Activated CD8-positive, alpha-beta T cell treated with anti-CD3 and anti-CD28 coated beads, Interleukin-2, amount 10 ng/mL, durations not matched to agents 7 days and 5 days (primary cell): ENCODE measurements around the gene GIMAP6. TPM values are rescaled to one million over a fixed set of nuclear protein-coding genes. Genes with fewer than 3 reads are reported as not detected.
"Not testable (repeated sequence)": the region's sequence is repeated elsewhere in the genome, so short reads cannot be mapped to it uniquely, and the experiment has no call there.

Experiments used
- ATAC-seq: fragments of 150-1000 bp; cut with Tn5 transposase; one replicate; pipeline ENCODE4 v1.10.0; 2021; ENCODE audit warnings: moderate library complexity
- CTCF ChIA-PET: fragments of 350-600 bp; sonication (Branson Sonifier 250); formaldehyde crosslinking; loops from one replicate; lab custom pipeline; 2021; ENCODE audit warnings: antibody characterized with exemption; lab: Charles Lee
- POLR2A ChIA-PET: fragments of 350-600 bp; sonication (Branson Sonifier 250); formaldehyde crosslinking; loops from one replicate; lab custom pipeline; 2021; ENCODE audit warnings: antibody characterized with exemption; lab: Charles Lee
- DNase-seq: peaks from one replicate; pipeline ENCODE4 v3.0.0-alpha.2; 2020
- H3K27ac Mint-ChIP-seq: one replicate; pipeline ENCODE4 v1.8.0; 2021; ENCODE audit warnings: mild to moderate bottlenecking, mixed read lengths
- H3K27me3 Mint-ChIP-seq: one replicate; pipeline ENCODE4 v1.8.0; 2021; ENCODE audit warnings: low read depth, mixed read lengths
- H3K36me3 Mint-ChIP-seq: one replicate; pipeline ENCODE4 v1.8.0; 2021; ENCODE audit warnings: low read depth, mixed read lengths
- H3K4me1 Mint-ChIP-seq: one replicate; pipeline ENCODE4 v1.8.0; 2021; ENCODE audit warnings: low read depth, mixed read lengths
- H3K4me3 Mint-ChIP-seq: one replicate; pipeline ENCODE4 v1.8.0; 2021; ENCODE audit warnings: mild to moderate bottlenecking, mixed read lengths
- H3K9me3 Mint-ChIP-seq: one replicate; pipeline ENCODE4 v1.8.0; 2022; ENCODE audit warnings: mixed read lengths; ENCODE audit not compliant: insufficient read depth
- total RNA-seq, 2 experiments: library from RNA; stranded (reverse); gene quantifications; one replicate each; pipeline ENCODE4 v1.2.3, GENCODE V29; 2021

Gene GIMAP6
- total RNA-seq = 10 to 100 TPM; 88.9 to 93.3 TPM

- POLR2A ChIA-PET = interaction anchor here (0.6 to 3.4 kb wide), 28 partner anchors 10 to 183 kb away, joined by 3 to 20 read pairs (median 5); partner anchors contain the start of genes GIMAP1, GIMAP2, GIMAP4 and GIMAP5
- no peaks in the 10 kb centered on the region for H3K27me3 Mint-ChIP-seq
- peaks cover 80% of the 10 kb centered on the region for H3K36me3 Mint-ChIP-seq
- H3K27ac Mint-ChIP-seq = peak within 1 kb of the TSS; percentile 90
- CTCF ChIA-PET = interaction anchor here (0.6 to 2.0 kb wide), 16 partner anchors 10 to 183 kb away, joined by 3 to 14 read pairs (median 4); partner anchors contain the start of genes GIMAP2 and GIMAP8
- peaks cover 60% of the 10 kb centered on the region for H3K4me1 Mint-ChIP-seq
- ATAC-seq (peak; percentile 68), DNase-seq (peak; percentile 59)
- H3K4me3 Mint-ChIP-seq = peak within 1 kb of the TSS; percentile 89
- H3K9me3 Mint-ChIP-seq = peaks cover 18% of the 10 kb centered on the region
These were observed at the start of gene GIMAP6 for GRCh38 chr7:150631866-150632864. Gene GIMAP6, minus strand, starts transcription at chr7:150632385. Its CDS starts 2,243 bp downstream, at chr7:150630142.

GRCh38 chr7:150680364-150680763, 48.2 kb upstream of the GIMAP6 start:
- H3K27me3 Mint-ChIP-seq, DNase-seq, CTCF ChIA-PET, POLR2A ChIA-PET, H3K4me3 Mint-ChIP-seq, H3K27ac Mint-ChIP-seq, ATAC-seq: not testable (repeated sequence)
- H3K36me3 Mint-ChIP-seq = peaks cover 61% of the 10 kb centered on the region
- H3K4me1 Mint-ChIP-seq = peaks cover 91% of the 10 kb centered on the region
- H3K9me3 Mint-ChIP-seq = peaks cover 25% of the 10 kb centered on the region

- peaks cover 85% of the 10 kb centered on the region for H3K4me1 Mint-ChIP-seq
- H3K27ac Mint-ChIP-seq = peak overlapping the region; percentile 80
- not testable (repeated sequence) for ATAC-seq, H3K4me3 Mint-ChIP-seq, H3K27me3 Mint-ChIP-seq, DNase-seq
- ChIA-PET POLR2A (interaction anchor here (1.4 kb wide), 1 partner anchor 47 kb away, joined by 6 read pairs; the partner anchor contains the start of gene GIMAP6), CTCF (interaction anchor here (1.3 kb wide), 1 partner anchor 76 kb away, joined by 3 read pairs; no protein-coding TSS in a partner anchor)
- H3K36me3 Mint-ChIP-seq = peaks cover 61% of the 10 kb centered on the region
- H3K9me3 Mint-ChIP-seq = peaks cover 18% of the 10 kb centered on the region
These were observed 46.4 kb upstream of the GIMAP6 start for GRCh38 chr7:150678601-150679000.

- H3K27me3 Mint-ChIP-seq, DNase-seq: not testable (repeated sequence)
- Mint-ChIP-seq H3K4me1 (peaks cover 82% of the 10 kb centered on the region), H3K4me3 (peak overlapping the region; percentile 64), H3K36me3 (peaks cover 58% of the 10 kb centered on the region), H3K9me3 (peaks cover 20% of the 10 kb centered on the region), H3K27ac (peak overlapping the region; percentile 81)
- ChIA-PET POLR2A (interaction anchor here (0.7 to 2.0 kb wide), 7 partner anchors 9 to 227 kb away, joined by 3 to 6 read pairs (median 4); partner anchors contain the start of genes GIMAP2, GIMAP4 and GIMAP8), CTCF (interaction anchor here (0.9 to 2.1 kb wide), 3 partner anchors 9 to 172 kb away, joined by 3 to 9 read pairs (median 6); partner anchors contain the start of gene GIMAP2)
- ATAC-seq = peak; percentile 84
These were observed 44.7 kb upstream of the GIMAP6 start for GRCh38 chr7:150676854-150677253.

- CTCF ChIA-PET = interaction anchor here (0.9 to 2.1 kb wide), 4 partner anchors 8 to 227 kb away, joined by 3 to 9 read pairs (median 4); partner anchors contain the start of gene GIMAP2
- not testable (repeated sequence) for DNase-seq, H3K27me3 Mint-ChIP-seq
- peak; percentile 32 for ATAC-seq
- H3K4me3 Mint-ChIP-seq = peak overlapping the region; percentile 64
- H3K27ac Mint-ChIP-seq = peak overlapping the region; percentile 81
- POLR2A ChIA-PET = interaction anchor here (0.7 to 2.0 kb wide), 8 partner anchors 8 to 226 kb away, joined by 3 to 6 read pairs (median 4); partner anchors contain the start of genes GIMAP2, GIMAP4 and GIMAP8
- peaks cover 59% of the 10 kb centered on the region for H3K36me3 Mint-ChIP-seq
- peaks cover 20% of the 10 kb centered on the region for H3K9me3 Mint-ChIP-seq
- peaks cover 84% of the 10 kb centered on the region for H3K4me1 Mint-ChIP-seq
These were observed 44.1 kb upstream of the GIMAP6 start for GRCh38 chr7:150676276-150676675.

GRCh38 chr7:150675714-150676113, 43.5 kb upstream of the GIMAP6 start:
- Mint-ChIP-seq H3K4me1 (peaks cover 84% of the 10 kb centered on the region), H3K27me3 (no peaks in the 10 kb centered on the region), H3K4me3 (peak overlapping the region; percentile 47), H3K9me3 (peaks cover 16% of the 10 kb centered on the region), H3K27ac (peak overlapping the region; percentile 89), H3K36me3 (peaks cover 59% of the 10 kb centered on the region)
- ChIA-PET POLR2A (interaction anchor here (0.7 to 1.4 kb wide), 5 partner anchors 9 to 224 kb away, joined by 3 to 4 read pairs (median 3); no protein-coding TSS in a partner anchor), CTCF (interaction anchor here (1.1 to 2.1 kb wide), 3 partner anchors 8 to 227 kb away, joined by 3 to 9 read pairs (median 6); partner anchors contain the start of gene GIMAP2)
- ATAC-seq (no peak), DNase-seq (no peak)

GRCh38 chr7:150671798-150672585, 39.8 kb upstream of the GIMAP6 start:
- CTCF ChIA-PET = interaction anchor here (1.0 kb wide), 2 partner anchors 14 to 223 kb away, joined by 3 to 5 read pairs; partner anchors contain the start of gene GIMAP2
- POLR2A ChIA-PET = not testable (repeated sequence)

GRCh38 chr7:150668977-150669376, 36.8 kb upstream of the GIMAP6 start:
- Mint-ChIP-seq H3K4me3 (peak overlapping the region; percentile 32), H3K36me3 (peaks cover 78% of the 10 kb centered on the region), H3K27me3 (no peaks in the 10 kb centered on the region), H3K9me3 (peaks cover 20% of the 10 kb centered on the region), H3K27ac (peak overlapping the region; percentile 87), H3K4me1 (peaks cover 85% of the 10 kb centered on the region)
- no peak for ATAC-seq
- CTCF ChIA-PET = interaction anchor here (0.7 to 2.2 kb wide), 8 partner anchors 7 to 218 kb away, joined by 3 to 8 read pairs (median 6); partner anchors contain the start of genes GIMAP1, GIMAP2, GIMAP4 and GIMAP6
- POLR2A ChIA-PET = interaction anchor here (0.7 to 3.6 kb wide), 14 partner anchors 17 to 217 kb away, joined by 3 to 23 read pairs (median 5); partner anchors contain the start of genes GIMAP2, GIMAP5, GIMAP6 and GIMAP7
- DNase-seq = no peak

More at GRCh38 chr7:150671798-150672585, 39.8 kb upstream of the GIMAP6 start:
- Mint-ChIP-seq H3K36me3 (peaks cover 64% of the 10 kb centered on the region), H3K9me3 (peaks cover 20% of the 10 kb centered on the region), H3K4me1 (peaks cover 83% of the 10 kb centered on the region)
- not testable (repeated sequence) for ATAC-seq, DNase-seq, H3K27me3 Mint-ChIP-seq, H3K27ac Mint-ChIP-seq, H3K4me3 Mint-ChIP-seq

- H3K4me1 Mint-ChIP-seq = peaks cover 90% of the 10 kb centered on the region
- H3K36me3 Mint-ChIP-seq = peaks cover 78% of the 10 kb centered on the region
- H3K27ac Mint-ChIP-seq = peak overlapping the region; percentile 87
- ATAC-seq (peak; percentile 81), DNase-seq (peak; percentile 80)
- ChIA-PET POLR2A (interaction anchor here (0.7 to 3.6 kb wide), 19 partner anchors 8 to 217 kb away, joined by 3 to 23 read pairs (median 4); partner anchors contain the start of genes GIMAP2, GIMAP5, GIMAP6 and GIMAP7), CTCF (interaction anchor here (0.9 to 2.2 kb wide), 13 partner anchors 8 to 263 kb away, joined by 3 to 8 read pairs (median 4); partner anchors contain the start of genes GIMAP1, GIMAP2 and GIMAP6)
- no peaks in the 10 kb centered on the region for H3K27me3 Mint-ChIP-seq
- peaks cover 20% of the 10 kb centered on the region for H3K9me3 Mint-ChIP-seq
- H3K4me3 Mint-ChIP-seq = peak overlapping the region; percentile 32
These were observed 36.3 kb upstream of the GIMAP6 start for GRCh38 chr7:150668472-150668911.

- ChIA-PET POLR2A (interaction anchor here (0.6 to 3.6 kb wide), 11 partner anchors 9 to 848 kb away, joined by 3 to 23 read pairs (median 4); partner anchors contain the start of genes GIMAP1, GIMAP5, GIMAP6 and GIMAP7), CTCF (interaction anchor here (0.6 to 1.9 kb wide), 8 partner anchors 19 to 217 kb away, joined by 3 to 5 read pairs (median 3); partner anchors contain the start of gene GIMAP2)
- H3K9me3 Mint-ChIP-seq = peaks cover 7% of the 10 kb centered on the region
- peak overlapping the region; percentile 87 for H3K27ac Mint-ChIP-seq
- H3K36me3 Mint-ChIP-seq = peaks cover 76% of the 10 kb centered on the region
- H3K27me3 Mint-ChIP-seq = no peaks in the 10 kb centered on the region
- H3K4me1 Mint-ChIP-seq = peaks cover 90% of the 10 kb centered on the region
- ATAC-seq (no peak), DNase-seq (no peak)
- no peak overlapping the region for H3K4me3 Mint-ChIP-seq
These were observed 34.2 kb upstream of the GIMAP6 start for GRCh38 chr7:150666412-150666811.
